WI38 (cell line): ENCODE measurements around the gene ATP6V0B.

Experiments used
- H3K4me3 ChIP-seq: 2 replicates; pipeline ENCODE4 v1.5.1; 2011; ENCODE audit warnings: low read depth, mild to moderate bottlenecking, control low read depth, low read length
- CTCF ChIP-seq: IDR thresholded peaks from 2 replicates; pipeline ENCODE4 v1.5.1; 2012; ENCODE audit warnings: low read depth, mild to moderate bottlenecking, control low read depth, low read length

Gene ATP6V0B

GRCh38 chr1:43938383-43938782, 36.4 kb upstream of the ATP6V0B start:
- TF ChIP-seq CTCF, result no peak
- H3K4me3 ChIP-seq, result no peak overlapping the region

- H3K4me3 ChIP-seq, result no peak overlapping the region
- no peak for TF ChIP-seq CTCF
Measured at GRCh38 chr1:43938892-43939587, 35.7 kb upstream of the ATP6V0B start.

GRCh38 chr1:43942411-43942810, 32.3 kb upstream of the ATP6V0B start:
- no peak for TF ChIP-seq CTCF
- no peak overlapping the region for H3K4me3 ChIP-seq

- no peak overlapping the region for H3K4me3 ChIP-seq
- TF ChIP-seq CTCF, result no peak
Measured at GRCh38 chr1:43944860-43945259, 29.9 kb upstream of the ATP6V0B start.

GRCh38 chr1:43945674-43946235, 29.0 kb upstream of the ATP6V0B start:
- no peak for TF ChIP-seq CTCF
- H3K4me3 ChIP-seq, result peak overlapping the region; percentile 88

- TF ChIP-seq CTCF, result peak; percentile 45
- peak within 1 kb of the TSS; percentile 88 for H3K4me3 ChIP-seq
Measured at GRCh38 chr1:43946236-43947060, 28.3 kb upstream of the ATP6V0B start, which contains the start of gene IPO13. Gene IPO13 (plus strand): TSS chr1:43946950. CDS start chr1:43947601, 651 bp downstream.
